HepG2 (cell line): ENCODE data around the gene CRYZL1. TPM values are rescaled to one million over a fixed set of nuclear protein-coding genes. Genes with fewer than 3 reads are reported as not detected.

Experiments used
- ATAC-seq: fragments of 200-7000 bp; cut with Tn5 transposase; 3 replicates; pipeline ENCODE4 v1.9.1; 2020; ENCODE audit warnings: mild to moderate bottlenecking, moderate library complexity
- BruUV-seq: library from RNA; stranded (reverse); fragments of 400-500 nt; replicated peaks from 2 replicates; lab custom pipeline; 2021; lab: Mats Ljungman, UMichigan
- CTCF ChIA-PET: fragments of 300-600 bp; formaldehyde crosslinking; extraction: SDS; loops from one replicate; lab custom pipeline; 2021; ENCODE audit warnings: low total read pairs, inconsistent platforms, low intra/inter-chr PET ratio; lab: Yijun Ruan, JAX
- POLR2A ChIA-PET: fragments of 350-600 bp; sonication (Branson Sonifier 250); formaldehyde crosslinking; loops from one replicate; lab custom pipeline; 2020; ENCODE audit warnings: antibody characterized with exemption, inconsistent platforms; lab: Yijun Ruan, JAX
- DNase-seq: peaks from one replicate; pipeline ENCODE4 v3.0.0-alpha.2; 2015; ENCODE audit warnings: low spot score
- FAIRE-seq: peaks from 3 replicates; lab custom pipeline; 2011; peaks lifted over from hg19 to GRCh38; lab: Jason Lieb, UNC
- H2AFZ ChIP-seq: one replicate; pipeline ENCODE4 v1.6.1; 2011; ENCODE audit warnings: low read length, inconsistent platforms
- H3K27ac ChIP-seq: fragments of 300-600 bp; 3 replicates; pipeline ENCODE4 v1.8.0; 2011; ENCODE audit warnings: mixed run types, mild to moderate bottlenecking, mixed read lengths, low read length, inconsistent platforms; ENCODE audit not compliant: insufficient read depth; ENCODE audit errors: extremely low read length
- H3K27me3 ChIP-seq, 2 experiments: fragments of 200-600 bp in 1 of 2; 2 replicates in 1 of 2; 3 replicates in 1 of 2; pipeline versions ENCODE4 v1.6.0 to v1.8.0; 2011; ENCODE audit warnings: low read length in 2 of 2, mild to moderate bottlenecking in 2 of 2, moderate library complexity in 2 of 2, inconsistent platforms in 1 of 2; ENCODE audit not compliant: insufficient read depth in 2 of 2, control insufficient read depth in 1 of 2
- H3K36me3 ChIP-seq, 2 experiments: fragments of 200-600 bp in 1 of 2; replicated peaks in 1 of 2; 2 replicates in 1 of 2; 3 replicates in 1 of 2; pipeline versions ENCODE4 v1.5.1 to v1.8.0; 2011; ENCODE audit warnings: low read length in 2 of 2, inconsistent platforms in 1 of 2; ENCODE audit not compliant: insufficient read depth in 2 of 2, control insufficient read depth in 1 of 2
- H3K4me1 ChIP-seq: 2 replicates; pipeline ENCODE4 v1.5.1; 2012; ENCODE audit warnings: low read length, inconsistent platforms; ENCODE audit not compliant: insufficient read depth
- H3K4me2 ChIP-seq: 2 replicates; pipeline ENCODE4 v1.6.0; 2011; ENCODE audit warnings: low read depth, low read length, inconsistent platforms
- H3K4me3 ChIP-seq, 3 experiments: fragments of 200-600 bp in 1 of 3; sonication (generic), shearing (Covaris generic) in 1 of 3; replicated peaks in 1 of 3; 2 replicates each; pipeline ENCODE4 v1.5.1; 2011 to 2016; ENCODE audit warnings: low read length in 3 of 3, inconsistent platforms in 2 of 3, low read depth in 2 of 3, mild to moderate bottlenecking in 2 of 3, control low read depth in 1 of 3, mixed read lengths in 1 of 3; ENCODE audit not compliant: insufficient read depth in 1 of 3
- H3K79me2 ChIP-seq: one replicate; pipeline ENCODE4 v1.6.1; 2011; ENCODE audit warnings: low read length, inconsistent platforms; ENCODE audit not compliant: insufficient read depth
- H3K9ac ChIP-seq: 2 replicates; pipeline ENCODE4 v1.6.0; 2011; ENCODE audit warnings: mild to moderate bottlenecking, low read depth, low read length, inconsistent platforms; ENCODE audit not compliant: insufficient read depth
- H3K9me3 ChIP-seq: 2 replicates; pipeline ENCODE4 v1.5.1; 2012; ENCODE audit warnings: mild to moderate bottlenecking, low read length
- H4K20me1 ChIP-seq: 2 replicates; pipeline ENCODE4 v1.6.0; 2011; ENCODE audit warnings: inconsistent platforms, mild to moderate bottlenecking, low read length, moderate library complexity; ENCODE audit not compliant: insufficient read depth
- ATF7-NPFF ChIP-seq: sonication (generic); formaldehyde crosslinking; IDR thresholded peaks from 2 replicates; pipeline ENCODE4 v1.8.1; 2023; ENCODE audit warnings: mild to moderate bottlenecking, low read depth, missing genetic modification reagents, moderate library complexity
- BRF2 ChIP-seq: sonication (generic); formaldehyde crosslinking; IDR thresholded peaks from 2 replicates; pipeline ENCODE4 v1.8.1; 2022; ENCODE audit warnings: mild to moderate bottlenecking, missing genetic modification reagents
- CEBPZ ChIP-seq: IDR thresholded peaks from 2 replicates; pipeline ENCODE4 v1.6.1; 2012; ENCODE audit warnings: low read length, improper control_type of control experiment
- FOXO4 ChIP-seq: sonication (generic); formaldehyde crosslinking; conservative IDR thresholded peaks from 2 replicates; pipeline ENCODE4 v1.8.1; 2023; ENCODE audit warnings: missing genetic modification reagents
- KDM5A ChIP-seq: fragments of 200-600 bp; sonication (generic); IDR thresholded peaks from 2 replicates; pipeline ENCODE4 v1.7.0; 2018; ENCODE audit warnings: antibody characterized with exemption, mild to moderate bottlenecking, low read length, borderline replicate concordance
- MBNL3 ChIP-seq: fragments of 250-450 bp; sonication (Bioruptor Pico); conservative IDR thresholded peaks from 2 replicates; pipeline ENCODE4 v1.8.0; 2022; ENCODE audit warnings: mild to moderate bottlenecking, inconsistent platforms
- MYNN ChIP-seq: sonication (generic); formaldehyde crosslinking; IDR thresholded peaks from 2 replicates; pipeline ENCODE4 v1.4.0; 2020; ENCODE audit warnings: mild to moderate bottlenecking, low read depth, missing genetic modification reagents
- SP140L ChIP-seq: sonication (generic); formaldehyde crosslinking; IDR thresholded peaks from 2 replicates; pipeline ENCODE4 v1.4.0; 2020; ENCODE audit warnings: missing genetic modification reagents, borderline replicate concordance
- ZMAT3 ChIP-seq: sonication (generic); formaldehyde crosslinking; conservative IDR thresholded peaks from 2 replicates; pipeline ENCODE4 v1.7.0; 2021; ENCODE audit warnings: missing genetic modification reagents
- WGBS: methylation state at CpG from one replicate; pipeline ENCODE4 v1.1.6; 2017; ENCODE audit warnings: low lambda C conversion rate; 5-methylcytosine and 5-hydroxymethylcytosine counted together
- in situ Hi-C: cut with HindIII; loops from 2 replicates; pipeline ENCODE4 v1.10.0; 2017; ENCODE audit warnings: low pct_unique_long_range_greater_than_20kb; ENCODE audit not compliant: extremely low pct_ligation_motif_present
- intact Hi-C: fragments of 100-400 bp; cut with micrococcal nuclease; formaldehyde crosslinking; loops from one replicate; pipeline ENCODE4 v1.10.0; 2022; ENCODE audit not compliant: unreplicated experiment
- polyA plus RNA-seq, 8 experiments: library from polyadenylated mRNA; depleted of rRNA in 3 of 8; stranded (reverse) in 7 of 8; unstranded in 1 of 8; fragments of >200 nt; fragmentation: Illumina TruSeq in 4 of 8; extraction: Trizol in 4 of 8; gene quantifications; 2 replicates each; pipeline versions ENCODE4 v1.2.1 to v1.2.3, GENCODE V29; 2011 to 2016; ENCODE audit warnings: low read depth in 4 of 8, missing spikeins in 1 of 8, mixed read lengths in 1 of 8; ENCODE audit not compliant: insufficient read depth in 1 of 8
- total RNA-seq, 5 experiments: library from RNA; depleted of rRNA; stranded (reverse); fragments of >200 nt; fragmentation: Illumina TruSeq; extraction: Trizol; gene quantifications; 2 replicates each; pipeline ENCODE4 v1.2.3, GENCODE V29; 2016; ENCODE audit warnings: low read depth in 1 of 5

CRYZL1 gene
- total and polyA plus RNA-seq, 2 of the 13 experiments (the other 11 are each of a cell fraction or from before 2014, with no cell fraction given): 20.3 to 27.7 TPM

- no peak for DNase-seq
- no peak overlapping the region for H3K27ac ChIP-seq
- peaks cover 15% of the 10 kb centered on the region for H3K4me1 ChIP-seq
- no TSS peak for BruUV-seq
- FAIRE-seq: no peak
- H3K27me3 ChIP-seq: no peaks in the 10 kb centered on the region; a peak in 1 of 5 replicates
- H3K9me3 ChIP-seq: no peaks in the 10 kb centered on the region
- ChIA-PET CTCF (no interaction called here), POLR2A (no interaction called here)
- peaks cover 34% of the 10 kb centered on the region for H3K79me2 ChIP-seq
- no peak overlapping the region for H3K9ac ChIP-seq
- no peak for ATAC-seq
- TF ChIP-seq KDM5A (no peak), MYNN (no peak), BRF2 (CRISPR knock-in tag) (no peak), CEBPZ (no peak), ZMAT3 (no peak), ATF7-NPFF (no peak), MBNL3 (CRISPR knock-in tag) (no peak), FOXO4 (CRISPR knock-in tag) (no peak), SP140L (CRISPR knock-in tag) (no peak)
- TF ChIP-seq, all 625 proteins: peak for 0
- Histone ChIP-seq H3K4me2 (no peak overlapping the region), H2AFZ (no peak overlapping the region), H3K4me3 (no peak overlapping the region), H4K20me1 (no peaks in the 10 kb centered on the region), H3K36me3 (no peaks in the 10 kb centered on the region)
- in situ Hi-C loops: no loop called here
- WGBS: 91% methylated on average over 6 of the region's 6 CpGs
- intact Hi-C loops: no loop called here
These were observed 26.1 kb upstream of the CRYZL1 start for GRCh38 chr21:33667636-33668035.
